Neural progenitor cell (in vitro differentiated cells): ENCODE data around the gene GMNN.

ENCODE experiments used
- EZH2 ChIP-seq: fragments of 200-600 bp; sonication (generic); IDR thresholded peaks from 2 replicates; pipeline ENCODE4 v1.6.1; 2017; ENCODE audit warnings: antibody characterized with exemption, mild to moderate bottlenecking, moderate library complexity
- TF ChIP-seq, protein P1 (sequence below): fragments of 200-600 bp; sonication (generic); IDR thresholded peaks from 2 replicates; pipeline ENCODE4 v1.5.1; 2017; ENCODE audit warnings: antibody characterized with exemption, mild to moderate bottlenecking

DNA sequence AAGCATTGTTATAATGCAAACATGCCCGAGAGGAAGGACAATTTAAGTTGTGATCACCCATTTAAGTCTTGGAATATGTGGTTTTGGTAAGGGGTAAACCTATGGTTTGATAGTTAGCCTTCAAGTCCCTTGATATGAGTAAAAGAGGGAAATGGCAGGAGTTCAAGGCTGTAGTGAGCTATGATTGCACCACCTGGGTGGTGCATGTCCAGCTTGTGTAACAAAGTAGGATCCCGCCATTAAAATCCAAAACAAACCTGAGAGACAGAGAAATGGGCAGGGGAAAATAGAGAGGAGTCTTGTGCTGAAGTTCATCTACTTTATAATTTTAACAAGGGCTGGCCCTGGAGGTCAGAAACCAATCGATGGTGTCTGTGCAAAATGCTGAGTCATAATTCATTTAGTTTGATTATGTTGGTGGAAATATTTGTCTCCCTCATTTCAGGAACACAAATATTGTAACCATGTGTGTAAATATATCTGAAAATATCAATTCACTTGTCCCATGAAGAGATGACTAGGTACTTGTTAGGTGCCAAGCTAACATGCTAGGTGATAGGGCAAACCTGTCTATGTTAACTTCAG, 47.2 kb downstream of the GMNN start:
- TF ChIP-seq, protein P1, sequence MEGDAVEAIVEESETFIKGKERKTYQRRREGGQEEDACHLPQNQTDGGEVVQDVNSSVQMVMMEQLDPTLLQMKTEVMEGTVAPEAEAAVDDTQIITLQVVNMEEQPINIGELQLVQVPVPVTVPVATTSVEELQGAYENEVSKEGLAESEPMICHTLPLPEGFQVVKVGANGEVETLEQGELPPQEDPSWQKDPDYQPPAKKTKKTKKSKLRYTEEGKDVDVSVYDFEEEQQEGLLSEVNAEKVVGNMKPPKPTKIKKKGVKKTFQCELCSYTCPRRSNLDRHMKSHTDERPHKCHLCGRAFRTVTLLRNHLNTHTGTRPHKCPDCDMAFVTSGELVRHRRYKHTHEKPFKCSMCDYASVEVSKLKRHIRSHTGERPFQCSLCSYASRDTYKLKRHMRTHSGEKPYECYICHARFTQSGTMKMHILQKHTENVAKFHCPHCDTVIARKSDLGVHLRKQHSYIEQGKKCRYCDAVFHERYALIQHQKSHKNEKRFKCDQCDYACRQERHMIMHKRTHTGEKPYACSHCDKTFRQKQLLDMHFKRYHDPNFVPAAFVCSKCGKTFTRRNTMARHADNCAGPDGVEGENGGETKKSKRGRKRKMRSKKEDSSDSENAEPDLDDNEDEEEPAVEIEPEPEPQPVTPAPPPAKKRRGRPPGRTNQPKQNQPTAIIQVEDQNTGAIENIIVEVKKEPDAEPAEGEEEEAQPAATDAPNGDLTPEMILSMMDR: no peak
- TF ChIP-seq EZH2: no peak
